ENCODE results near the gene TFR2. TPM values are rescaled to one million over a fixed set of nuclear protein-coding genes. Genes with fewer than 3 reads are reported as not detected.
A peak's percentile ranks its signal among the peaks of the same experiment; 100 is the strongest.

Gene TFR2
- total RNA-seq, 1 donor from 2014 or later, result 0.34 TPM

DNA sequence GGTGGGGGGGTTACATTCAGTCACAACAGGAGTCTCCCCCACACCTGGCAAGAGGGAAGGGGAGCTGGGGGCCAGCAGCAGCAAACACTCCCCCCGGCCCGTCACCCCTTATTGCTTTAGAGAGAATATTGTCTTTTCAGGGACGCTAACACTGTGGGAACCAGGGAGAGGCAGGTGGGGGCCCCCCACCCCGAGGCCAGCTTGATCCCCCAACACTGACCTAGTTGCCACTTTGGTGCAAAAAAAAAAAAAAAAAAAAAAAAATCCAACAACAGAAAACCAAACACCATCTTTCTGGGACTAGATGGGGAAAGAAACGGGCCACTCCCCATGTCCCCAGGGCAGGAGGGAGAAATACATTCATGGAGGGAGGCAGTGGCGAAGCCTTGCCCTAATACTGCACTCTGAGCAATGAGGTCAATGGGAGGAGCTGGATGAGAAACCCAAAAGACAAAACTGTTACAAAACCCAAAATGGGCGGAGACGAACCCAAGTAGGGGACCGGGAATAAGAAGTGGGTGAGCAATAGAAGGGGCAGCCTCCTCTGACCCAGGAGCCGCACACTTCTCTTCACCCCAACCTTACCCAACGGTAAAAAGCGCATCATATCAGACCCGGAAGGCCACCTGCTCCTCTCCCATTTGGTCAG is 38.7 kb upstream of the TFR2 start:
- no peaks in the 10 kb centered on the region for H3K4me1 ChIP-seq
- H3K27me3 ChIP-seq, result no peaks in the 10 kb centered on the region
- H3K9me3 ChIP-seq (ENCODE audit: low read depth), result no peaks in the 10 kb centered on the region
- no peaks in the 10 kb centered on the region for H3K9me3 Mint-ChIP-seq
- H3K79me2 ChIP-seq (ENCODE audit: low read depth), result peaks cover 7% of the 10 kb centered on the region
- no peak overlapping the region for H3K4me3 ChIP-seq
- peak overlapping the region; percentile 26 for H3K27ac Mint-ChIP-seq
- peaks cover 9% of the 10 kb centered on the region for H3K36me3 Mint-ChIP-seq
- H2AFZ ChIP-seq (replicated peaks), result no peak overlapping the region
- H3K9ac ChIP-seq, result no peak overlapping the region
- H3K4me1 Mint-ChIP-seq, result peaks cover 8% of the 10 kb centered on the region
- peak overlapping the region; percentile 29 for H3K27ac ChIP-seq
- no peak for TF ChIP-seq EZH2 (IDR thresholded peaks at IDR 0.05)
- TF ChIP-seq, protein P1, sequence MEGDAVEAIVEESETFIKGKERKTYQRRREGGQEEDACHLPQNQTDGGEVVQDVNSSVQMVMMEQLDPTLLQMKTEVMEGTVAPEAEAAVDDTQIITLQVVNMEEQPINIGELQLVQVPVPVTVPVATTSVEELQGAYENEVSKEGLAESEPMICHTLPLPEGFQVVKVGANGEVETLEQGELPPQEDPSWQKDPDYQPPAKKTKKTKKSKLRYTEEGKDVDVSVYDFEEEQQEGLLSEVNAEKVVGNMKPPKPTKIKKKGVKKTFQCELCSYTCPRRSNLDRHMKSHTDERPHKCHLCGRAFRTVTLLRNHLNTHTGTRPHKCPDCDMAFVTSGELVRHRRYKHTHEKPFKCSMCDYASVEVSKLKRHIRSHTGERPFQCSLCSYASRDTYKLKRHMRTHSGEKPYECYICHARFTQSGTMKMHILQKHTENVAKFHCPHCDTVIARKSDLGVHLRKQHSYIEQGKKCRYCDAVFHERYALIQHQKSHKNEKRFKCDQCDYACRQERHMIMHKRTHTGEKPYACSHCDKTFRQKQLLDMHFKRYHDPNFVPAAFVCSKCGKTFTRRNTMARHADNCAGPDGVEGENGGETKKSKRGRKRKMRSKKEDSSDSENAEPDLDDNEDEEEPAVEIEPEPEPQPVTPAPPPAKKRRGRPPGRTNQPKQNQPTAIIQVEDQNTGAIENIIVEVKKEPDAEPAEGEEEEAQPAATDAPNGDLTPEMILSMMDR (IDR thresholded peaks at IDR 0.05), result no peak
- no peak for TF ChIP-seq EZH2phosphoT487 (IDR thresholded peaks at IDR 0.05)
- no peak overlapping the region for H3K4me3 Mint-ChIP-seq
- H3F3A ChIP-seq (ENCODE audit: low read depth), result peaks cover 56% of the 10 kb centered on the region
- H3K27me3 Mint-ChIP-seq (ENCODE audit: insufficient read depth, low read depth), result peaks cover 3% of the 10 kb centered on the region
- H4K20me1 ChIP-seq (ENCODE audit: low read depth), result peaks cover 74% of the 10 kb centered on the region
- DNase-seq (ENCODE audit: low spot score), result no peak
- H3K4me2 ChIP-seq, result no peak overlapping the region
- no peaks in the 10 kb centered on the region for H3K36me3 ChIP-seq

DNA sequence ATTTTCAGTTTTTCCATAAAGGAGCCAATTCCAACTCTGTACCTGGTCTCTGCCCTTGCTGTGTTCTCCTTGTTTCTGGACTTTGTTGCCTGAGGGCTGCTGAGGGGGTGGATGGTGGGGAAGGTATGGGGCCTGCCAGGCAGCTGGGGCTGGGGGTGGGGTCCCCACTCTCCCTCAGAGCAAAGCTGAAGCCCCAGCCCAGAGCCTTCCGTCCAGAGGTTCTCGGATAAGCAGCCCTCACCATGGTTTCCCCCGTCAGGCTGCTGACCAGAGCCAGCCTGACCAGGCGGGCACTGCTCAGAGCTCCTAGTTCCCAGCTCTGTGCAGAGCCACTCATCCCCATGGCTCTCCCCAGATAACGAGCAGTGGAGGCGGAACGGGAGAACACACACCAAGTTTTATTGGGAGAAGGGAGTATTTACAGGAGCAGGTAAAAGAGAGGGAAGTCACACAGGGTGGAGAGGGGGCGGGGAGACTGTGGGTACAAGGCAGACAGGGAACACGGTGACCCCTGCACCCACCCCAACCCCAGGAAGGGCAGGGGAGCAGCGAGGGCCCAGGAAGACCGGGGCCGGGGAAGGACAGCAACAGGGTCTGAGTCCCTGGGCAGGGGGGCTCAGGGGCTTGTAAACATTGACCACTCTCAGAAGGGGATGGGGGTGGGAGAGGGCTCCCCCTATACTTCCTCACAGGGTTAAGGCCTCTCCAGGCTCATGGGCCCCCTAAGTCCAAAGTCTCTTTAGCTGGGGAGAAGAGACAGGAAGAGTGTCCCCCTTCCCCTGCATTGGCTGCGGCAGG is 38.0 kb upstream of the TFR2 start:
- Mint-ChIP-seq H3K27me3 (ENCODE audit: insufficient read depth, low read depth) (peaks cover 3% of the 10 kb centered on the region), H3K36me3 (peaks cover 9% of the 10 kb centered on the region), H3K9me3 (no peaks in the 10 kb centered on the region), H3K4me3 (peak overlapping the region; percentile 21), H3K27ac (no peak overlapping the region), H3K4me1 (peaks cover 8% of the 10 kb centered on the region)
- no peak overlapping the region for H3K4me2 ChIP-seq
- no peak for DNase-seq (ENCODE audit: low spot score)
- no peaks in the 10 kb centered on the region for H3K4me1 ChIP-seq
- peak overlapping the region; percentile 83 for H3K27ac ChIP-seq
- H4K20me1 ChIP-seq (ENCODE audit: low read depth), result peaks cover 80% of the 10 kb centered on the region
- H3K79me2 ChIP-seq (ENCODE audit: low read depth), result peaks cover 13% of the 10 kb centered on the region
- H3K36me3 ChIP-seq, result no peaks in the 10 kb centered on the region
- no peak overlapping the region for H3K9ac ChIP-seq
- no peaks in the 10 kb centered on the region for H3K9me3 ChIP-seq (ENCODE audit: low read depth)
- H3K27me3 ChIP-seq, result no peaks in the 10 kb centered on the region
- no peak overlapping the region for H3K4me3 ChIP-seq
- H2AFZ ChIP-seq (replicated peaks), result no peak overlapping the region
- TF ChIP-seq EZH2phosphoT487 (IDR thresholded peaks at IDR 0.05) (no peak), EZH2 (IDR thresholded peaks at IDR 0.05) (no peak)
- TF ChIP-seq, protein P1 (IDR thresholded peaks at IDR 0.05), result no peak
- peaks cover 53% of the 10 kb centered on the region for H3F3A ChIP-seq (ENCODE audit: low read depth)

DNA sequence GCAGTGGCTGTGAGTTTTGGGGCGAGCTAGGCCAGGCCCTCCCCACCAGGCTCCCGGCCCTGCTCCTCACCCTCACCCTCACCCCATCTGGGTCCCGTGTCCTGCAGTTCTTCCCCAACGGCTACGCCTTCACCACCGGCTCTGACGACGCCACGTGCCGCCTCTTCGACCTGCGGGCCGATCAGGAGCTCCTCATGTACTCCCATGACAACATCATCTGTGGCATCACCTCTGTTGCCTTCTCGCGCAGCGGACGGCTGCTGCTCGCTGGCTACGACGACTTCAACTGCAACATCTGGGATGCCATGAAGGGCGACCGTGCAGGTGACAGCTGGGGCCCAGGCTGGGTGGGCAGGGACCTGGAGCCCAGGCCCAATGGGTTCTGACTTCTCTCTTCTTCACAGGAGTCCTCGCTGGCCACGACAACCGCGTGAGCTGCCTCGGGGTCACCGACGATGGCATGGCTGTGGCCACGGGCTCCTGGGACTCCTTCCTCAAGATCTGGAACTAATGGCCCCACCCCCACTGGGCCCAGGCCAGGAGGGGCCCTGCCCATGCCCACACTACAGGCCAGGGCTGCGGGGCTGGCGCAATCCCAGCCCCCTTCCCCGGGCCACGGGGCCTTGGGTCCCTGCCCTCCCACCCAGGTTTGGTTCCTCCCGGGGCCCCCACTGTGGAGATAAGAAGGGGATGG is 37.1 kb upstream of the TFR2 start:
- Histone ChIP-seq H3K4me1 (no peaks in the 10 kb centered on the region), H2AFZ (replicated peaks) (no peak overlapping the region), H3K79me2 (ENCODE audit: low read depth) (peaks cover 19% of the 10 kb centered on the region), H3F3A (ENCODE audit: low read depth) (peaks cover 53% of the 10 kb centered on the region), H3K4me3 (no peak overlapping the region), H3K27me3 (no peaks in the 10 kb centered on the region), H3K36me3 (no peaks in the 10 kb centered on the region), H3K4me2 (no peak overlapping the region), H3K27ac (peak overlapping the region; percentile 83), H3K9ac (no peak overlapping the region), H3K9me3 (ENCODE audit: low read depth) (no peaks in the 10 kb centered on the region), H4K20me1 (ENCODE audit: low read depth) (peaks cover 81% of the 10 kb centered on the region)
- no peak for DNase-seq (ENCODE audit: low spot score)
- H3K9me3 Mint-ChIP-seq, result no peaks in the 10 kb centered on the region
- TF ChIP-seq EZH2 (IDR thresholded peaks at IDR 0.05), result no peak
- TF ChIP-seq EZH2phosphoT487 (IDR thresholded peaks at IDR 0.05), result no peak
- TF ChIP-seq, protein P1 (IDR thresholded peaks at IDR 0.05), result no peak
- H3K4me3 Mint-ChIP-seq, result peak overlapping the region; percentile 79
- H3K27me3 Mint-ChIP-seq (ENCODE audit: insufficient read depth, low read depth), result peaks cover 3% of the 10 kb centered on the region
- peaks cover 9% of the 10 kb centered on the region for H3K36me3 Mint-ChIP-seq
- H3K4me1 Mint-ChIP-seq, result peaks cover 8% of the 10 kb centered on the region
- peak overlapping the region; percentile 88 for H3K27ac Mint-ChIP-seq

Measured in neural progenitor cell (in vitro differentiated cells).